ENCODE data around the gene IMMP2L. TPM values are rescaled to one million over a fixed set of nuclear protein-coding genes. Genes with fewer than 3 reads are reported as not detected.
"Not testable (repeated sequence)": the region's sequence is repeated elsewhere in the genome, so short reads cannot be mapped to it uniquely, and the experiment has no call there.

IMMP2L gene
- total RNA-seq, 2 donors from 2014 or later: 13.1 to 22.7 TPM

- H3K4me3 ChIP-seq: no peak overlapping the region
- no peaks in the 10 kb centered on the region for H3K36me3 ChIP-seq
- no peak overlapping the region for H3K27ac ChIP-seq
- TF ChIP-seq, protein P1, sequence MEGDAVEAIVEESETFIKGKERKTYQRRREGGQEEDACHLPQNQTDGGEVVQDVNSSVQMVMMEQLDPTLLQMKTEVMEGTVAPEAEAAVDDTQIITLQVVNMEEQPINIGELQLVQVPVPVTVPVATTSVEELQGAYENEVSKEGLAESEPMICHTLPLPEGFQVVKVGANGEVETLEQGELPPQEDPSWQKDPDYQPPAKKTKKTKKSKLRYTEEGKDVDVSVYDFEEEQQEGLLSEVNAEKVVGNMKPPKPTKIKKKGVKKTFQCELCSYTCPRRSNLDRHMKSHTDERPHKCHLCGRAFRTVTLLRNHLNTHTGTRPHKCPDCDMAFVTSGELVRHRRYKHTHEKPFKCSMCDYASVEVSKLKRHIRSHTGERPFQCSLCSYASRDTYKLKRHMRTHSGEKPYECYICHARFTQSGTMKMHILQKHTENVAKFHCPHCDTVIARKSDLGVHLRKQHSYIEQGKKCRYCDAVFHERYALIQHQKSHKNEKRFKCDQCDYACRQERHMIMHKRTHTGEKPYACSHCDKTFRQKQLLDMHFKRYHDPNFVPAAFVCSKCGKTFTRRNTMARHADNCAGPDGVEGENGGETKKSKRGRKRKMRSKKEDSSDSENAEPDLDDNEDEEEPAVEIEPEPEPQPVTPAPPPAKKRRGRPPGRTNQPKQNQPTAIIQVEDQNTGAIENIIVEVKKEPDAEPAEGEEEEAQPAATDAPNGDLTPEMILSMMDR (IDR thresholded peaks at IDR 0.05): no peak
- DNase-seq (ENCODE audit: low spot score) (no peak), ATAC-seq (ENCODE audit: insufficient number of reproducible peaks, low FRiP score, low read depth) (no peak)
- H3K9me3 ChIP-seq: no peaks in the 10 kb centered on the region
- H3K4me1 ChIP-seq (ENCODE audit: control insufficient read depth in 1 of 2, low read depth in 2 of 2): peaks cover 5 to 12% of the 10 kb centered on the region in 2 donors
- no peaks in the 10 kb centered on the region for H3K27me3 ChIP-seq (replicated peaks; ENCODE audit: insufficient read depth)
Observed at GRCh38 chr7:111074071-111074747, 488.1 kb downstream of the IMMP2L start.

GRCh38 chr7:111072658-111073057 is 489.6 kb downstream of the IMMP2L start:
- ATAC-seq (ENCODE audit: insufficient number of reproducible peaks, low FRiP score, low read depth); H3K4me3 ChIP-seq; H3K36me3 ChIP-seq; DNase-seq (ENCODE audit: low spot score); H3K27ac ChIP-seq; H3K27me3 ChIP-seq (replicated peaks; ENCODE audit: insufficient read depth); H3K9me3 ChIP-seq: not testable (repeated sequence)
- H3K4me1 ChIP-seq (ENCODE audit: control insufficient read depth in 1 of 2, low read depth in 2 of 2): peaks cover 11 to 22% of the 10 kb centered on the region in 2 donors

DNA sequence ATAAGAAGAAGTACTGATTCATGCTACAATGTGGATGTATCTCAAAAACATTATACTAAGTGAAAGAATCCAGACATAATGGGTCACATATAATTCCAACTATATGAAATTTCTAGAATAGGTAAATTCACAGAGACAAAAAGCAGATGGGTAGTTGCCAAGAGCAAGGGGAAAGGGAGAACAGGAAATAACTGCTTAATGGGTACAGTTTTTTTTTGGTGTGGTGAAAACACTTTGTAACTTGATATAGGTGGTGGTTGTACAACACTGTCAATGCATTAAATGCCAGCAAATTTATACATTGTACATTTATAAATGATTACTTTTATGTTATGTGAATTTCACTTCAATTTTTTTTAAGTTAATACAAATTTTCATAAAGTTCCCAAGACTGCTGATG is 490.7 kb downstream of the IMMP2L start:
- no peak for ATAC-seq (ENCODE audit: insufficient number of reproducible peaks, low FRiP score, low read depth)
- no peak overlapping the region for H3K4me3 ChIP-seq

DNA sequence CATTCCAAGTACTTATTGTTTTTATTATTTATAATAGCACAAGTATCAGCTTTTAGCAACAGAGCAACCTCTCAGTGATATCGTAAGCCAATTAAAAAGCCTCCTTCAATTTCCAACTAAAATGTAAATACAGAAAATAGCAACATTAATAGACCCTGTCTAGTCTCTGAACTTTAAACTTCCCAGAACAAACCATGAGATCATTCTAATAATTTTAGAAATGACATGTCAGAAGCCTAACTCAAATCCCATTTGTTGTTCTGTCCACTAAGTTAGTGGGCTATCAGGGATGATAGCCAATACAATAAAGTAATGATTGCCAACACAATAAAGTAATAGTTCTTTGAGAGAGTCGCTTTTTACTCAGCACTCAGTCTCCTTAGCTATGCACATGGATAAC is 493.7 kb downstream of the IMMP2L start:
- DNase-seq (ENCODE audit: low spot score) (no peak), ATAC-seq (ENCODE audit: insufficient number of reproducible peaks, low FRiP score, low read depth) (no peak)
- no peak overlapping the region for H3K4me3 ChIP-seq
- H3K36me3 ChIP-seq: no peaks in the 10 kb centered on the region
- H3K27ac ChIP-seq: no peak overlapping the region
- TF ChIP-seq, protein P1 (IDR thresholded peaks at IDR 0.05): no peak
- H3K9me3 ChIP-seq: no peaks in the 10 kb centered on the region
- H3K27me3 ChIP-seq (replicated peaks; ENCODE audit: insufficient read depth): no peaks in the 10 kb centered on the region
- peaks cover 9 to 17% of the 10 kb centered on the region in 2 donors for H3K4me1 ChIP-seq (ENCODE audit: control insufficient read depth in 1 of 2, low read depth in 2 of 2)

More for the DNA sequence above, 490.7 kb downstream of the IMMP2L start:
- no peak overlapping the region for H3K27ac ChIP-seq
- DNase-seq (ENCODE audit: low spot score): no peak
- TF ChIP-seq, protein P1 (IDR thresholded peaks at IDR 0.05): no peak
- H3K36me3 ChIP-seq: no peaks in the 10 kb centered on the region
- no peaks in the 10 kb centered on the region for H3K27me3 ChIP-seq (replicated peaks; ENCODE audit: insufficient read depth)
- H3K9me3 ChIP-seq: no peaks in the 10 kb centered on the region
- peaks cover 14 to 22% of the 10 kb centered on the region in 2 donors for H3K4me1 ChIP-seq (ENCODE audit: control insufficient read depth in 1 of 2, low read depth in 2 of 2)

DNA sequence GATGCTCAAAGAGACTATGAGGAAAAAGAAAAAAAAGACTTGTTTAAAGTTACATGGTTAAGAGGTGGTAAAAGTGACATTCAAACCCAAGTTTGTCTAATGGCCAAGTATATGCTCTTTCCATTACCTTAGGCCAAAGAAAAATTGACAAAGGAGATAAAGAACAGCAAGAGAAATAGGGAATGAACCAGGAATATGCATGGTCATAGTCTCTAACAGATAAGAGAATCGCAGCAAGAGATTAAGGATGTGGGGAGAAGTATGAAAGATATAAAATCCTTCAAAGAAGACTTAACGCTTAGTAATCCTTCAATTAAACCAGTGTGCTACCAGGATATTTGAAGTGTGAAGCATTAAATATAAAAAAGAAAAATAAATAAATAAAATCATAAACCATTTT is 494.6 kb downstream of the IMMP2L start:
- Histone ChIP-seq H3K36me3 (no peaks in the 10 kb centered on the region), H3K27ac (no peak overlapping the region), H3K4me3 (no peak overlapping the region), H3K27me3 (replicated peaks; ENCODE audit: insufficient read depth) (no peaks in the 10 kb centered on the region), H3K4me1 (ENCODE audit: control insufficient read depth in 1 of 2, low read depth in 2 of 2) (peaks cover 9 to 17% of the 10 kb centered on the region in 2 donors), H3K9me3 (no peaks in the 10 kb centered on the region)
- DNase-seq (ENCODE audit: low spot score): no peak
- no peak for ATAC-seq (ENCODE audit: insufficient number of reproducible peaks, low FRiP score, low read depth)
- TF ChIP-seq, protein P1 (IDR thresholded peaks at IDR 0.05): no peak

DNA sequence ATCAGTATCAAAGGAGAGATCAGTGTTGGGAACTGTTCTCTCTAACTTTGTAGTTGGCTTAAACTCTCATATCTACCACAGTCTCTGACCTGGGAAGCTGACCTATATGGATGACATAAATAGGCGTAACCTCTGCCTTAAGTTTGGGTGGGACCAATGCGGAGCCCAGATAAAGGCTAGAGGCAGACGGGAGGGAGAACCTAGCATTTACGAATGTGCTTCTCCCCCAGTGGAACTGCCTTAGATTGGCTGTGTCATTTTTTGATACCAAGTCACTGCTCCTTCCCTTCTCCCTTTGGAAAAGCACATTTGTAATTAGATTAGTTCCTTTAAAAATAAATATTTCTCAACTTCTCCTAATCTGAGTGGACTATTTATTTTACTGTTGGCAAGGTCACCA is 495.0 kb downstream of the IMMP2L start:
- ATAC-seq (ENCODE audit: insufficient number of reproducible peaks, low FRiP score, low read depth) (no peak), DNase-seq (ENCODE audit: low spot score) (no peak)
- H3K36me3 ChIP-seq: no peaks in the 10 kb centered on the region

More for the DNA sequence above, 495.0 kb downstream of the IMMP2L start:
- Histone ChIP-seq H3K4me1 (ENCODE audit: control insufficient read depth in 1 of 2, low read depth in 2 of 2) (peaks cover 9 to 17% of the 10 kb centered on the region in 2 donors), H3K27me3 (replicated peaks; ENCODE audit: insufficient read depth) (no peaks in the 10 kb centered on the region), H3K27ac (no peak overlapping the region), H3K4me3 (no peak overlapping the region), H3K9me3 (no peaks in the 10 kb centered on the region)
- TF ChIP-seq, protein P1 (IDR thresholded peaks at IDR 0.05): no peak

Data from thoracic aorta (tissue), 2 donors.